Erythroblast (primary cell): ENCODE measurements around the gene TMEM69.
"Not testable (repeated sequence)": the region's sequence is repeated elsewhere in the genome, so short reads cannot be mapped to it uniquely, and the experiment has no call there.

Experiments
- DNase-seq, 2 experiments: peaks; one replicate each; lab custom pipeline; 2025; lab: John Stamatoyannopoulos, UW
- GATA1 ChIP-seq: IDR thresholded peaks from 2 replicates; pipeline ENCODE4 v1.6.1; 2011; ENCODE audit warnings: low read depth, mild to moderate bottlenecking, control low read depth, low read length, moderate library complexity
- POLR2A ChIP-seq: IDR thresholded peaks from 2 replicates; pipeline ENCODE4 v1.6.1; 2011; ENCODE audit warnings: mild to moderate bottlenecking, low read length

The TMEM69 gene

GRCh38 chr1:45667321-45668111 is 20.5 kb upstream of the TMEM69 start:
- DNase-seq: no peak
- TF ChIP-seq POLR2A: no peak
- TF ChIP-seq GATA1: no peak

- TF ChIP-seq GATA1 (no peak), POLR2A (no peak)
- no peak for DNase-seq
Measured at GRCh38 chr1:45668526-45668925, 19.5 kb upstream of the TMEM69 start.

GRCh38 chr1:45669379-45669778 is 18.6 kb upstream of the TMEM69 start:
- no peak for DNase-seq
- TF ChIP-seq GATA1 (no peak), POLR2A (no peak)

- no peak for DNase-seq
- TF ChIP-seq POLR2A (no peak), GATA1 (no peak)
Measured at GRCh38 chr1:45669859-45670655, 17.9 kb upstream of the TMEM69 start.

GRCh38 chr1:45673956-45674355 is 14.0 kb upstream of the TMEM69 start:
- no peak for DNase-seq
- TF ChIP-seq POLR2A (no peak), GATA1 (no peak)

- TF ChIP-seq GATA1: no peak
- DNase-seq: no peak
Measured at GRCh38 chr1:45674478-45674877, 13.5 kb upstream of the TMEM69 start.

- DNase-seq: not testable (repeated sequence)
Measured at GRCh38 chr1:45676553-45676952, 11.4 kb upstream of the TMEM69 start.

GRCh38 chr1:45677751-45678245 is 10.2 kb upstream of the TMEM69 start:
- no peak for DNase-seq
- TF ChIP-seq POLR2A (no peak), GATA1 (no peak)

GRCh38 chr1:45678489-45678888 is 9.5 kb upstream of the TMEM69 start:
- no peak for DNase-seq

GRCh38 chr1:45679123-45679522 is 8.9 kb upstream of the TMEM69 start:
- TF ChIP-seq POLR2A (no peak), GATA1 (no peak)
- DNase-seq: no peak

More at GRCh38 chr1:45678489-45678888, 9.5 kb upstream of the TMEM69 start:
- TF ChIP-seq GATA1 (no peak), POLR2A (no peak)

GRCh38 chr1:45682942-45683341 is 5.0 kb upstream of the TMEM69 start:
- no peak for TF ChIP-seq POLR2A
- no peak for TF ChIP-seq GATA1
- no peak for DNase-seq

- DNase-seq: no peak
- no peak for TF ChIP-seq GATA1
- no peak for TF ChIP-seq POLR2A
Measured at GRCh38 chr1:45684402-45684801, 3.6 kb upstream of the TMEM69 start.

- TF ChIP-seq POLR2A (no peak), GATA1 (no peak)
Measured at GRCh38 chr1:45685308-45686014, 2.5 kb upstream of the TMEM69 start.

GRCh38 chr1:45686015-45686287 is 2.0 kb upstream of the TMEM69 start:
- DNase-seq: peak; percentile 74 to 85
- no peak for TF ChIP-seq POLR2A
- no peak for TF ChIP-seq GATA1

More at GRCh38 chr1:45685308-45686014, 2.5 kb upstream of the TMEM69 start:
- peak; percentile 69 to 82 for DNase-seq
